T follicular helper cell (primary cell): ENCODE results near the gene PCDHGA7.
"Not testable (repeated sequence)": the region's sequence is repeated elsewhere in the genome, so short reads cannot be mapped to it uniquely, and the experiment has no call there.

Experiments used
- DNase-seq: peaks from one replicate; pipeline ENCODE4 v3.0.0-alpha.2; 2020; ENCODE audit warnings: low read depth

The PCDHGA7 gene

GRCh38 chr5:141398608-141399007 lies 16.1 kb downstream of the PCDHGA7 start:
- no peak for DNase-seq

- no peak for DNase-seq
These were observed 17.2 kb downstream of the PCDHGA7 start for GRCh38 chr5:141399555-141400258.

GRCh38 chr5:141402553-141403243 lies 20.2 kb downstream of the PCDHGA7 start, which contains the start of gene PCDHGA9:
Gene PCDHGA9 (plus strand): TSS chr5:141402778. CDS start chr5:141402953, 175 bp downstream.
- no peak for DNase-seq

- DNase-seq, result no peak
These were observed 20.8 kb downstream of the PCDHGA7 start for GRCh38 chr5:141403387-141403786.

GRCh38 chr5:141407790-141408505 lies 25.4 kb downstream of the PCDHGA7 start, which contains the start of gene PCDHGB6:
Gene PCDHGB6 (plus strand): TSS chr5:141408021. CDS start chr5:141408203, 182 bp downstream.
- DNase-seq, result not testable (repeated sequence)

GRCh38 chr5:141409598-141410306 lies 27.2 kb downstream of the PCDHGA7 start:
- DNase-seq, result no peak

- no peak for DNase-seq
These were observed 29.0 kb downstream of the PCDHGA7 start for GRCh38 chr5:141411575-141411974.

GRCh38 chr5:141412854-141413539 lies 30.5 kb downstream of the PCDHGA7 start, which contains the start of gene PCDHGA10:
Gene PCDHGA10 (plus strand): TSS chr5:141412987. CDS start chr5:141413176, 189 bp downstream.
- DNase-seq, result peak; percentile 45

GRCh38 chr5:141413540-141414069 lies 31.1 kb downstream of the PCDHGA7 start:
- DNase-seq, result no peak

- not testable (repeated sequence) for DNase-seq
These were observed 32.2 kb downstream of the PCDHGA7 start for GRCh38 chr5:141414548-141415274.

GRCh38 chr5:141415275-141415618 lies 32.7 kb downstream of the PCDHGA7 start:
- not testable (repeated sequence) for DNase-seq

GRCh38 chr5:141417494-141418172 lies 35.1 kb downstream of the PCDHGA7 start, which contains the start of gene PCDHGB7:
Gene PCDHGB7 (plus strand): TSS chr5:141417677. CDS start chr5:141417860, 183 bp downstream.
- DNase-seq, result peak; percentile 21

- DNase-seq, result no peak
These were observed 36.7 kb downstream of the PCDHGA7 start for GRCh38 chr5:141419074-141419880.

- DNase-seq, result no peak
These were observed 38.4 kb downstream of the PCDHGA7 start, which contains the start of gene PCDHGA11 for GRCh38 chr5:141420855-141421488. Gene PCDHGA11 (plus strand): TSS chr5:141421051. CDS start chr5:141421228, 177 bp downstream.

- DNase-seq, result no peak
These were observed 38.9 kb downstream of the PCDHGA7 start for GRCh38 chr5:141421489-141421855.

- DNase-seq, result no peak
These were observed 40.3 kb downstream of the PCDHGA7 start for GRCh38 chr5:141422742-141423291.

GRCh38 chr5:141427783-141428426 lies 45.4 kb downstream of the PCDHGA7 start:
- DNase-seq, result no peak
